ENCODE measurements around the gene CRYAB.

DNA sequence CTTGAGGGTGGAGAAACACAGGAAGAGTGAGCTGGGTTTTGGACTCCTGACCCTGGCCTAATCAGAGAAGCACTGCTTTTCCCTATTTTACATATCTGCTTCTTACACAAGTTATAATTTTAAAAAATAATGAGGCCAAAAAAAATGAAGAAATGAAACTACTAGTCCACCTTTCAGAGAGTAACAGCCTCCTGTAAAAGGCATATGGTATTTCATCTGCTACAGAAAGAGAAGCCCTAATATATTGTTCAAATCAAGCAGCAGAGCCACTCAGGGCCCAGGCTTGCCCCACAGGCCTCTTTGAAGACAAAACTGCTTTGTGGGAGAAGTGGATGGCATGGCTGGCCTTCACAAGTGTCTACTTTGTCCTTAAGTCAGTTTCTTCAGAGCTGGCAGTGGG, 35.6 kb upstream of the CRYAB start:
- TF ChIP-seq POLR2AphosphoS5 (IDR thresholded peaks at IDR 0.05) (no peak), EP300 (IDR thresholded peaks at IDR 0.05) (no peak), POLR2A (IDR thresholded peaks at IDR 0.05) (no peak)

Data from stomach (tissue), 4 donors.